Neural cell (in vitro differentiated cells): ENCODE data around the gene CACNA1S. TPM values are rescaled to one million over a fixed set of nuclear protein-coding genes. Genes with fewer than 3 reads are reported as not detected.
A peak's percentile ranks its signal among the peaks of the same experiment; 100 is the strongest.

Experiments
- H2AFZ ChIP-seq: fragments of 200-600, 300-800 bp; sonication (generic), shearing (Covaris generic); 2 replicates; pipeline ENCODE4 v1.6.0; 2014; ENCODE audit warnings: low read depth, mild to moderate bottlenecking, antibody characterized with exemption, low read length, moderate library complexity
- H3F3A ChIP-seq: fragments of 200-600 bp; shearing (Covaris generic); 2 replicates; pipeline ENCODE4 v1.6.1; 2016; ENCODE audit warnings: mild to moderate bottlenecking, moderate library complexity, mixed read lengths, antibody characterized with exemption, low read length; ENCODE audit not compliant: insufficient read depth, poor library complexity, severe bottlenecking
- H3K27ac ChIP-seq: fragments of 200-600, 300-800 bp; sonication (generic), shearing (Covaris generic); 2 replicates; pipeline ENCODE4 v1.5.1; 2014; ENCODE audit warnings: mild to moderate bottlenecking, low read length, moderate library complexity
- H3K27me3 ChIP-seq: fragments of 300-800, 200-600 bp; sonication (generic), shearing (Covaris generic); 2 replicates; pipeline ENCODE4 v1.6.0; 2014; ENCODE audit warnings: mild to moderate bottlenecking, low read depth, low read length, moderate library complexity; ENCODE audit not compliant: insufficient read depth
- H3K36me3 ChIP-seq: fragments of 300-800, 200-600 bp; sonication (generic), shearing (Covaris generic); 2 replicates; pipeline ENCODE4 v1.5.1; 2014; ENCODE audit warnings: mild to moderate bottlenecking, antibody characterized with exemption, low read length, moderate library complexity; ENCODE audit not compliant: insufficient read depth
- H3K4me2 ChIP-seq: fragments of 300-800, 200-600 bp; sonication (generic), shearing (Covaris generic); 2 replicates; pipeline ENCODE4 v1.6.0; 2014; ENCODE audit warnings: mild to moderate bottlenecking, low read length
- H3K4me3 ChIP-seq: fragments of 300-800, 200-600 bp; sonication (generic), shearing (Covaris generic); 2 replicates; pipeline ENCODE4 v1.5.1; 2014; ENCODE audit warnings: mild to moderate bottlenecking, low read length, moderate library complexity
- H3K79me2 ChIP-seq: fragments of 200-600 bp; shearing (Covaris generic); replicated peaks from 2 replicates; pipeline ENCODE4 v1.6.0; 2014; ENCODE audit warnings: mild to moderate bottlenecking, low read length, moderate library complexity; ENCODE audit not compliant: insufficient read depth
- H3K9ac ChIP-seq: fragments of 300-800, 200-600 bp; sonication (generic), shearing (Covaris generic); 2 replicates; pipeline ENCODE4 v1.6.1; 2016; ENCODE audit warnings: mild to moderate bottlenecking, low read length, mixed read lengths
- H3K9me2 ChIP-seq: fragments of 200-600 bp; shearing (Covaris generic); 2 replicates; pipeline ENCODE4 v1.6.1; 2016; ENCODE audit warnings: mild to moderate bottlenecking, low read length, mixed read lengths; ENCODE audit not compliant: insufficient read depth
- H3K9me3 ChIP-seq: fragments of 200-600, 300-800 bp; sonication (generic), shearing (Covaris generic); 2 replicates; pipeline ENCODE4 v1.6.1; 2016; ENCODE audit warnings: mild to moderate bottlenecking, mixed run types, low read length, moderate library complexity, mixed read lengths
- H4K20me1 ChIP-seq: fragments of 200-600 bp; shearing (Covaris generic); 2 replicates; pipeline ENCODE4 v1.6.1; 2016; ENCODE audit warnings: mild to moderate bottlenecking, mixed run types; ENCODE audit not compliant: insufficient read depth
- EP300 ChIP-seq: fragments of 450-650 bp; conservative IDR thresholded peaks from 2 replicates; pipeline ENCODE4 v1.6.1; 2014; ENCODE audit warnings: antibody characterized with exemption, mild to moderate bottlenecking, moderate library complexity; ENCODE audit not compliant: poor library complexity, severe bottlenecking
- EZH2 ChIP-seq: fragments of 200-600, 300-800 bp; shearing (Covaris generic), sonication (generic); IDR thresholded peaks from 2 replicates; pipeline ENCODE4 v1.6.1; 2014; ENCODE audit warnings: antibody characterized with exemption, low read length, borderline replicate concordance, mild to moderate bottlenecking; ENCODE audit not compliant: insufficient read depth, poor library complexity, severe bottlenecking
- MXI1 ChIP-seq: fragments of 450-650 bp; conservative IDR thresholded peaks from 2 replicates; pipeline ENCODE4 v1.6.1; 2014; ENCODE audit warnings: antibody characterized with exemption, mild to moderate bottlenecking; ENCODE audit not compliant: poor library complexity, severe bottlenecking
- POLR2AphosphoS5 ChIP-seq: IDR thresholded peaks from 2 replicates; pipeline ENCODE4 v1.6.1; 2012
- RAD21 ChIP-seq: fragments of 450-650 bp; conservative IDR thresholded peaks from 2 replicates; pipeline ENCODE4 v1.6.1; 2014; ENCODE audit warnings: antibody characterized with exemption, mild to moderate bottlenecking, moderate library complexity
- REST ChIP-seq: IDR thresholded peaks from 2 replicates; pipeline ENCODE4 v1.6.1; 2012; ENCODE audit warnings: borderline replicate concordance
- SMC3 ChIP-seq: fragments of 450-650 bp; conservative IDR thresholded peaks from 2 replicates; pipeline ENCODE4 v1.6.1; 2014; ENCODE audit warnings: antibody characterized with exemption, mild to moderate bottlenecking, moderate library complexity; ENCODE audit not compliant: poor library complexity
- TAF1 ChIP-seq: IDR thresholded peaks from 2 replicates; pipeline ENCODE4 v1.6.1; 2012; ENCODE audit warnings: low read depth
- polyA plus RNA-seq: library from polyadenylated mRNA; depleted of rRNA; stranded (reverse); fragments of >200 nt; gene quantifications from 2 replicates; pipeline ENCODE4 v1.2.3, GENCODE V29; 2014
- TF ChIP-seq, protein P1 (sequence below): fragments of 450-650 bp; IDR thresholded peaks from 2 replicates; pipeline ENCODE4 v1.5.1; 2014; ENCODE audit warnings: antibody characterized with exemption, mild to moderate bottlenecking, moderate library complexity; ENCODE audit not compliant: poor library complexity, severe bottlenecking

Gene CACNA1S
- polyA plus RNA-seq, 1 donor from 2014 or later, result 0.05 TPM

DNA sequence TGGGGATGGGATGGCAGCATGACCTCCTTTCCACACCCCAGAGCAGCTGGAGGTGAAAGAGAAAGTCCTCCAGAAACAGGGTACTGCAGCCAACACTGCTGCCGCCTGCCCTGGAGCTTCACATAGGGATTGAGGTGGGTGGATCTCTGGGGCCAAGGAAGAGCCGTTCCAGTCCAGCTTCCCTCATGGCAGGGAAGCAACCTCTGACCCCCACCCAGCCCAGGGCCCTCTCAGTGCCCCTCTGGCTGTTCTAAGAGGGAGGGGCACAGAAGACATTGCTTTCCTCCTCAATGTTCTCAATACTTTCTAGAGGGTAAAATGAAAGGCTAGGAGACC is 94.4 kb downstream of the CACNA1S start:
- Histone ChIP-seq H4K20me1 (peaks cover 77% of the 10 kb centered on the region), H3K79me2 (peaks cover 96% of the 10 kb centered on the region), H3K9me3 (no peaks in the 10 kb centered on the region), H2AFZ (no peak overlapping the region), H3K27me3 (no peaks in the 10 kb centered on the region), H3F3A (no peaks in the 10 kb centered on the region), H3K4me2 (no peak overlapping the region), H3K9ac (no peak overlapping the region), H3K9me2 (no peaks in the 10 kb centered on the region), H3K27ac (no peak overlapping the region), H3K4me3 (peak overlapping the region; percentile 51), H3K36me3 (no peaks in the 10 kb centered on the region)
- TF ChIP-seq REST (no peak), TAF1 (no peak), EZH2 (no peak), POLR2AphosphoS5 (no peak), EP300 (no peak), SMC3 (no peak), MXI1 (no peak), RAD21 (no peak)
- TF ChIP-seq, protein P1, sequence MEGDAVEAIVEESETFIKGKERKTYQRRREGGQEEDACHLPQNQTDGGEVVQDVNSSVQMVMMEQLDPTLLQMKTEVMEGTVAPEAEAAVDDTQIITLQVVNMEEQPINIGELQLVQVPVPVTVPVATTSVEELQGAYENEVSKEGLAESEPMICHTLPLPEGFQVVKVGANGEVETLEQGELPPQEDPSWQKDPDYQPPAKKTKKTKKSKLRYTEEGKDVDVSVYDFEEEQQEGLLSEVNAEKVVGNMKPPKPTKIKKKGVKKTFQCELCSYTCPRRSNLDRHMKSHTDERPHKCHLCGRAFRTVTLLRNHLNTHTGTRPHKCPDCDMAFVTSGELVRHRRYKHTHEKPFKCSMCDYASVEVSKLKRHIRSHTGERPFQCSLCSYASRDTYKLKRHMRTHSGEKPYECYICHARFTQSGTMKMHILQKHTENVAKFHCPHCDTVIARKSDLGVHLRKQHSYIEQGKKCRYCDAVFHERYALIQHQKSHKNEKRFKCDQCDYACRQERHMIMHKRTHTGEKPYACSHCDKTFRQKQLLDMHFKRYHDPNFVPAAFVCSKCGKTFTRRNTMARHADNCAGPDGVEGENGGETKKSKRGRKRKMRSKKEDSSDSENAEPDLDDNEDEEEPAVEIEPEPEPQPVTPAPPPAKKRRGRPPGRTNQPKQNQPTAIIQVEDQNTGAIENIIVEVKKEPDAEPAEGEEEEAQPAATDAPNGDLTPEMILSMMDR, result no peak

DNA sequence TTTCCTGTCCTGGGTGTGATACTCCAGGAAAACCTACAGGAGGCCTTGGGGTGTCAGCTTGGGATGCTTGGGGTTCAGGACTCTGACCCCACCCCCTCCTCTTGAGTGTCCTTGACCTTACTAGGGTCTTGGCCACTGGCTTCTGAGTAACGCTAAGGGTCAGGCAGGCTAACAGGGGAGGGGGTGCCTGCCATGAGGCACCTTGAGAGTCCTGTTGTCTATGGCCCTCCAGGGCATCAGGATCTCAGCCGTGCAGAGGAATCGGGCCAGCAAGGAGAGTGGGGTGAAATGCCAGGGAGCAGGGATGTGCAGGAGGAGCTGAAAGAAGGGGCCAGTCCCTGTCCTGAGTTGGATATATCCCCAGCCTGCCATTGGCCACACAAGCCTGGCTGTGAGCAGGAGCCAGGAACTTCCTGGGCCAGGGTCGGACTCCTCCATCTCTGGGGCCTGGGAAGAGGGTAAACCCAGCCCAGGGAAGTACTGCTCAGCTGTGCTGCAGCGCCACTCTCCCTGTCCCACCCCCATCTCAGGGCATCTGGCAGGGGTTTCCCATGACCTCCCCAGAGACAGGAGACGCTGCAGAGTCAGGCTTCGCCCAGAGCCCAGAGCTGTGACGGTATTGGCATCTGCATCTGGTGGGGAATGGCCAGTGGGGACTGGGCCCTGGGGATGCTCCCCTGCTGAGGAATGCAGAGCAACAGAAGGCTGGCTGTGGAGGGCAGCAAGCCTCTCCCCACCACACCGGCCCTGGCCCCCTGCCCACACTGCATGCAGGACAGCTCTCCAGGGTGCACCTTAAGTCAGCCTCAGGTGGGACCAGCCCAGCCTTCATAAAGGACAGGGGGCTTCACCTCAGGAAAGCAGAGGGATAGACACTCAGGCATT is 95.0 kb downstream of the CACNA1S start:
- Histone ChIP-seq H3K27ac (no peak overlapping the region), H3K4me2 (no peak overlapping the region), H3K79me2 (peaks cover 96% of the 10 kb centered on the region), H3K27me3 (no peaks in the 10 kb centered on the region), H2AFZ (no peak overlapping the region), H3F3A (no peaks in the 10 kb centered on the region), H3K4me3 (peak overlapping the region; percentile 51), H4K20me1 (peaks cover 78% of the 10 kb centered on the region), H3K9me2 (no peaks in the 10 kb centered on the region), H3K9me3 (no peaks in the 10 kb centered on the region), H3K36me3 (no peaks in the 10 kb centered on the region), H3K9ac (no peak overlapping the region)
- TF ChIP-seq RAD21 (no peak), TAF1 (no peak), POLR2AphosphoS5 (no peak), REST (no peak), MXI1 (no peak), EZH2 (no peak), EP300 (no peak)
